Testis (tissue), 3 donors: Measurements from ENCODE around the gene BRD4. TPM values are rescaled to one million over a fixed set of nuclear protein-coding genes. Genes with fewer than 3 reads are reported as not detected.

ENCODE experiments used
- DNase-seq: peaks from one replicate; pipeline ENCODE4 v3.0.0-alpha.2; 2019
- H3K27ac ChIP-seq, 2 donors: fragments of 200-600 bp; sonication (generic); one replicate each; pipeline ENCODE4 v1.5.1; 2019
- H3K27me3 ChIP-seq: fragments of 200-600 bp; sonication (generic); one replicate; pipeline ENCODE4 v1.5.1; 2019
- H3K36me3 ChIP-seq: fragments of 200-600 bp; sonication (generic); one replicate; pipeline ENCODE4 v1.5.1; 2017; ENCODE audit warnings: low read depth; ENCODE audit errors: missing control alignments
- H3K4me1 ChIP-seq: fragments of 200-600 bp; sonication (generic); one replicate; pipeline ENCODE4 v1.5.1; 2019
- H3K4me3 ChIP-seq, 2 donors: fragments of 200-600 bp; sonication (generic); one replicate each; pipeline ENCODE4 v1.5.1; 2017 to 2019
- H3K9me3 ChIP-seq: fragments of 200-600 bp; sonication (generic); one replicate; pipeline ENCODE4 v1.5.1; 2017
- CTCF ChIP-seq, 3 experiments: fragments of 450-650 bp in 2 of 3; fragments of 200-600 bp in 1 of 3; sonication (generic) in 1 of 3; IDR thresholded peaks; one replicate each; pipeline ENCODE4 v1.5.1; 2016 to 2019; ENCODE audit warnings: antibody characterized with exemption in 3 of 3, mild to moderate bottlenecking in 2 of 3, moderate library complexity in 1 of 3
- POLR2A ChIP-seq: fragments of 450-650 bp; IDR thresholded peaks from one replicate; pipeline ENCODE4 v1.6.1; 2017; ENCODE audit warnings: antibody characterized with exemption, mild to moderate bottlenecking, moderate library complexity
- WGBS, 2 donors: methylation state at CpG; one replicate each; pipeline ENCODE4 v1.1.5; 2018; 5-methylcytosine and 5-hydroxymethylcytosine counted together
- intact Hi-C: fragments of 100-400 bp; cut with DNase I; formaldehyde crosslinking; loops from one replicate; pipeline ENCODE4 v1.15.1; 2023; ENCODE audit warnings: low total_unique reads
- polyA plus RNA-seq: library from polyadenylated mRNA; stranded (reverse); fragments of 350-450 nt; fragmentation: Illumina TruSeq; extraction: RNeasy Lipid Tissue Mini Kit (QIAGEN cat#74804); gene quantifications from one replicate; pipeline ENCODE4 v1.2.3, GENCODE V29; 2014; ENCODE audit warnings: low read depth, low replicate concordance; ENCODE audit not compliant: insufficient read depth
- total RNA-seq, 2 donors: library from RNA; depleted of rRNA; stranded (reverse); fragments of >200 nt; gene quantifications; one replicate each; pipeline ENCODE4 v1.2.3, GENCODE V29; 2016

Gene BRD4
- total and polyA plus RNA-seq, 3 donors from 2014 or later: 59.2 to 109 (median 106) TPM

DNA sequence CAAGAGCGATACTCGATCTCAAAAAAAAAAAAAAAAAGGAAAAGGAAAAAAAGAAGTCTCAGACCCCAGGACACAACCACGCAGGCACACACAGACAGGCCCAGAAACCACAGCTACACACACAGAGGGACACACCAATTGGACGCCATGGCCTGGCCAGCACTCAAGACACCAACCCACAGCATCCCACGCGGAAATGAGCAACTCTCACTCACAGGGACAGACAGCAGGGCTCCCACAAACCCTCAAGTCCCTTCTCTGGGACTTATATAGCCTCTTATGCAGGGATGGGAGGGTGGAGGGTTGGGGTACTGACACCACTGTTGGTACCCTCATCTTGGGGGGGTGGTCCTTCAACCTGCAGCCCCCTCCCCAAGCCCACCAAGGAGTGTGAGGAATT lies 137.4 kb downstream of the BRD4 start:
- Histone ChIP-seq H3K9me3 (no peaks in the 10 kb centered on the region), H3K27ac (no peak overlapping the region), H3K36me3 (no peaks in the 10 kb centered on the region), H3K4me1 (peaks cover 7% of the 10 kb centered on the region), H3K27me3 (no peaks in the 10 kb centered on the region), H3K4me3 (peak overlapping the region in 1 of 2 donors; percentile 36)
- intact Hi-C loops: no loop called here
- TF ChIP-seq POLR2A (no peak), CTCF (IDR thresholded peaks at IDR 0.05) (no peak)
- 26 to 52% methylated on average over 6 of the region's 6 CpGs for WGBS, 2 donors
- no peak for DNase-seq

GRCh38 chr19:15191982-15192381 lies 140.4 kb downstream of the BRD4 start:
- H3K36me3 ChIP-seq: no peaks in the 10 kb centered on the region
- TF ChIP-seq POLR2A: no peak
- no peak for TF ChIP-seq CTCF (IDR thresholded peaks at IDR 0.05)
- no peaks in the 10 kb centered on the region for H3K27me3 ChIP-seq
- H3K4me3 ChIP-seq: no peak overlapping the region
- H3K9me3 ChIP-seq: no peaks in the 10 kb centered on the region
- intact Hi-C loops: no loop called here
- WGBS, 2 donors: 93 to 100% methylated on average over 1 to 18 of the region's 18 CpGs
- no peak overlapping the region for H3K27ac ChIP-seq
- no peak for DNase-seq
- H3K4me1 ChIP-seq: peaks cover 7% of the 10 kb centered on the region

DNA sequence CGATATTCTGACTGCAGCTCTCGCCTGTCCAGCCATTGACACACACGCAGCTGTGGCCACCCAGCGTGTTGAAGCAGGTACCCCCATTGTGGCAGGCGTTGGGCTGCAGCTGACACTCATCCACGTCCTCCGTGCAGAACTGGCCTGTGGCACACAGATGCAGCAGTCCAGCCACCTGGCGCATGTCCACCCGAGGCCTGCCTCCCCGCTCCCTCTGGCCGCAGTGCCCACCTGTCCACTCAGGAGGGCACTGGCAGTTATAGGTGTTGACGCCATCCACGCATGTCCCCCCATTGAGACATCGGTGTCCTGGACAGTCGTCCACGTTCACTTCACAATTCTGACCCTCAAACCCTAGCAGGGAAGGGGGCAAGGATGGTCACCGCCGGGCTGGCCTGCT lies 140.8 kb downstream of the BRD4 start:
- Histone ChIP-seq H3K27me3 (no peaks in the 10 kb centered on the region), H3K36me3 (no peaks in the 10 kb centered on the region), H3K9me3 (no peaks in the 10 kb centered on the region), H3K4me1 (peaks cover 7% of the 10 kb centered on the region), H3K4me3 (no peak overlapping the region), H3K27ac (no peak overlapping the region)
- WGBS, 2 donors: 93 to 94% methylated on average over 13 to 18 of the region's 18 CpGs
- no peak for TF ChIP-seq CTCF (IDR thresholded peaks at IDR 0.05)
- no peak for TF ChIP-seq POLR2A
- intact Hi-C loops: no loop called here
- no peak for DNase-seq

DNA sequence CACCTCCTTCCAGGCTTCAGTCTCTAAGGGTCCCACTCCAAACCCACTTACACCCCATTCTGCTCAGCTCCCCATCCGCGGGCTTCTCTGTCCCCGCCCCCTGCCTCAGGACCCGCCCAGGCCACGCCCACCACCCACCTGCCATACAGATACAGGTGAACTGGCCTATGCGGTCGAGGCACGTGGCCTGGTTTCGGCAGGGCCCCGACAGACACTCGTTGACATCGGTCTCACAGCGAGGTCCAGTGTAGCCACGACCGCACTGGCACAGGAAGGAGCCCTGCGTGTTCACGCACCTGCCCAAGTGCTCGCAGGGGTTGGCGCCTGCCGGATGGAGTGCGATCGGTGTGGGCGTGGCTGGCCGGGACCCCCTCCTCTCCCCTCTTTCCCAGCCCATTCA lies 143.5 kb downstream of the BRD4 start:
- no peaks in the 10 kb centered on the region for H3K27me3 ChIP-seq
- intact Hi-C loops: no loop called here
- no peaks in the 10 kb centered on the region for H3K36me3 ChIP-seq
- H3K4me3 ChIP-seq: no peak overlapping the region
- no peaks in the 10 kb centered on the region for H3K4me1 ChIP-seq
- H3K27ac ChIP-seq: no peak overlapping the region
- DNase-seq: no peak
- no peaks in the 10 kb centered on the region for H3K9me3 ChIP-seq
- no peak for TF ChIP-seq POLR2A
- no peak for TF ChIP-seq CTCF (IDR thresholded peaks at IDR 0.05)
- WGBS, 2 donors: 75 to 78% methylated on average over 6 to 24 of the region's 24 CpGs
